HG03196 (cell line): ENCODE measurements around the gene EOLA1.
"Not testable (repeated sequence)": the region's sequence is repeated elsewhere in the genome, so short reads cannot be mapped to it uniquely, and the experiment has no call there.

Experiments used
- ATAC-seq: cut with Tn5 transposase; IDR thresholded peaks from one replicate; pipeline ENCODE4 v1.9.1; 2021; ENCODE audit not compliant: unreplicated experiment

Gene EOLA1

GRCh38 chrX:149540621-149541520, at the start of gene EOLA1:
Gene EOLA1, plus strand, starts transcription at chrX:149541012. Its CDS starts 4,619 bp downstream, at chrX:149545631.
- peak; percentile 63 for ATAC-seq

GRCh38 chrX:149491812-149492211, 49.0 kb upstream of the EOLA1 start:
- no peak for ATAC-seq

GRCh38 chrX:149493567-149494562, 46.9 kb upstream of the EOLA1 start:
- ATAC-seq: no peak

- no peak for ATAC-seq
Observed at GRCh38 chrX:149494844-149495565, 45.8 kb upstream of the EOLA1 start.

DNA sequence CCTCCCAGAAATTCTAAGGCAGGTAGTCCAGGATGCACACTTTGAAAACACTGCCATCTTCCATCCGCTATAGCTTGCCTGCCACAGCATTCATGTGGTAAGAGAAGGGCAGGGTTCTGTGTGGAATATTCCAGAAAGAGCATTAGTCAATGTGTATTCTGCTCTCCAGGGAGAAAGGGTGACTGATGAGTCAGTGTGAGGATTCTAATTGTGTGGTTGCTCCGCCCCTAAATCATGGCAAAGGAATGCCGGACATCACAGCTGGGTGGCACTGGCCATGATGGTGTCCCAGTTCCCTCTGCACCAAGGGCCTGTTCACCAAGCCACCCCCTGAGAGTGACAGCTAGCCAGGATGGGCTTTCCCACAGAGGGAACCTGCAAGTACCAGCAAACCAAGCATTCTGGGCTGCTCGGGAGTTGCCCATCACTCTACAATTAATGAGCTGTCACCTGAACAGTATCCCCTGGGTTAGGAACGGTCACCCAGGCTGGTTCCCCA, 45.2 kb upstream of the EOLA1 start:
- no peak for ATAC-seq

DNA sequence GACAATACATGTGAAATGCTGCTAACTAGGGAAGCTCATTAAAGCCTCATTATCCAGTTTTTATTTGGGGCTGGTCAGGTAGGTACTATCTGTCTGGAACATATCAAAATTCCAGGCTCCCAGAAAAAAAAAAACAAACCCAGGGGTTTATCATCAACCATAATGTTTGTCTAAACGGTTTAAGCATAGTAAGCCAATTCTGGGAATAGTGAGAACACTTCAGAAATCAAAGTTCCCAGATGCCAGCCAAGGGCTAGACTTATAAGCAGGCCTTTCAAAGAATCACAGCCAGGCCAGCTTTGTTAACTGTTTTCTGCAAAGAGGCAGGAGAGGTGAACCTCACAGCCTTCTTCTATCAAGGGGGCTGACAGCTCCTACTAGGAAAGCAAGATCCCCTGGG, 43.8 kb upstream of the EOLA1 start:
- ATAC-seq: no peak

- no peak for ATAC-seq
Observed at GRCh38 chrX:149497626-149498025, 43.2 kb upstream of the EOLA1 start.

- ATAC-seq: no peak
Observed at GRCh38 chrX:149498767-149499166, 42.0 kb upstream of the EOLA1 start.

DNA sequence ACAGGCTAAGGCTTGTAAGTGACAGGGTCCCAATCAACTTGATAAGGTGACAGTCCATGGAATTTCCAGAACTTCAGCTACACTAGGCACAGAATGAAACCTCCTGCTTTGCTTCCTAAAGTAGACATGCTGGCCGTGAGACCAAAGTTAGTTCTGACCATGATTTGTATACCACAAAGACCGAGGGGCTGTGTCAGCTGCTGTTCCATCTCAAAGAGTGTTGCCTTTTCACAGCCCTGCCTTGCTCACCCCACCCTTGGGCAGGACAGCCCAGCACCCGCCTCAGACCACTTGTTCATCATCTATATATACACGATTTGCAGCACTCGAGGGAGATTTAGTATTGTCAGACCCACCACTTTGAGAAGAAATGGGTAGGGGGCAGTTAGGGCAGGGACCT, 41.0 kb upstream of the EOLA1 start:
- no peak for ATAC-seq

GRCh38 chrX:149502923-149503322, 37.9 kb upstream of the EOLA1 start:
- ATAC-seq: not testable (repeated sequence)

DNA sequence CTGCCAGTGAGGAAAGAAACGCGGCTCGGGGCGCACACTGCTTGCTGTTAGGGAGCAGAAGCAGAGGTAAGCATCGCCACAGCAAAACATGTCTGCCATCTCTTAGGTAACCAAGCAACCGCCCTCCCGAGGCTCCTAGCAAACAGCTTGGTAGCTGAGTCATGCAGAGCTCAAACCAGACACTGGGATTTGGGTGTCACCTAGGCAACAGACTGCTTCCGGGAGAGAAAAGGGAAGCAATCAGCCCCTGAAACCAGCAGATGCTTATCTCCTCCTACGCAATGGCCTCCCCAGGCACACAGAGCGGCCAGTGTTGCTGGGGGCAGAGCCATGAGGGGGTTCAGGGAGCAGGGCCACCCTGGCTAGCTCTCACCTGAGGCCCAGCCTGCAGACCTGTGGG, 37.4 kb upstream of the EOLA1 start:
- peak; percentile 65 for ATAC-seq

DNA sequence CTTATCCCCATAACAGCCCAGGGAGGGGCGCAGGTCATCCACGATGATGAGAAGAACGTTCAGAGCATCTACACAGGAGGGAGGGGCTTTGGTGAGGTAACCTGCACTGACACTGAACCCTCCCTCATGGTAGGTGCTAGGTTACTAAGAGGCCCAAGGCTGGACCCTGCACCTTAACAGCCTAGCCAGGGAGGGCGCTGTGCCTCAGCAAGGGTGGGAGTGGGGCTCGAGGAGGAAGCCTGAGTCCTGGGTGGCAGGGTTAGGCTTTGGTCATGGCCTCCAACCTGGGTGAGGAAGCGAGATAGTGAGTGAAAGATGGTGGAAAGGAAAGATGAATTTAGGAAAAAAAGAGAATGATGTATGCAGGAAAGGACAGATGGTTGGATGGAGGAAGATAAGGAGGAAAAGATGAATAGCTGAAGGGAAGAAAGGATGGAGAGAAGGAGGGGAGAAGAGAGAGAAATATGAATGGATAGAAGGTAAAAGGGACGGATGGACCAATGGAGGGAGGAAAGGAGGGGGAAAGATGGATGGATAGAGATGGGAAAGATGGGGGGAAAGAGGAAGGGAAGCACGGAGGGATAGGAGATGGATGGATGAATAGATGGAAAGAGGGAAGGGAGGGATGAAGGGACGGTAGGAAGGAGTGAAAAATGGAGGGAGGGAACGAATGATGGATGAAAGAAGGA, 36.4 kb upstream of the EOLA1 start:
- ATAC-seq: peak; percentile 62

GRCh38 chrX:149504915-149505651, 35.7 kb upstream of the EOLA1 start, which contains the start of gene IDS:
Gene IDS, minus strand, starts transcription at chrX:149505306. Its CDS starts 169 bp downstream, at chrX:149505137.
- ATAC-seq: peak; percentile 72

DNA sequence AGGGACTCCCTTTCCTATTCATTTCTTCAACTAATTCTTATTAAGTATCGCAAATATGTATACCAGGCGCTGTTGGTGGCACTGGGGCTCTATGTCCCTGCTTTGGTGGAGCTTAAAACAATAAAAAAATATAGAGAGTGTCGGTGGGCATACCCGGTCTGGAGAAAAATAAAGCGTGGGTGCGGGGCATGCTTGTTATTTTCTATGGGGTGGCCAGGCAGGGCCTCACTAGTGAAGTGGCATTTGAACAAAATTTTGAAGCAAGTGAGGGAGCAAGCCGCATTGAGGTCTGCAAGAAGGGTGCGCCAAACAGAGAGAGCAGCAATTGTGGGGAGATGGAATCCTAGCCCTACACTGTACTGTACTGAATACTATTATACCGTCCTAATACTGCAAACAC, 35.1 kb upstream of the EOLA1 start:
- no peak for ATAC-seq

GRCh38 chrX:149506349-149506748, 34.5 kb upstream of the EOLA1 start:
- ATAC-seq: no peak

GRCh38 chrX:149508467-149508866, 32.3 kb upstream of the EOLA1 start:
- no peak for ATAC-seq

GRCh38 chrX:149510386-149510785, 30.4 kb upstream of the EOLA1 start:
- no peak for ATAC-seq

- ATAC-seq: no peak
Observed at GRCh38 chrX:149511081-149511480, 29.7 kb upstream of the EOLA1 start.

DNA sequence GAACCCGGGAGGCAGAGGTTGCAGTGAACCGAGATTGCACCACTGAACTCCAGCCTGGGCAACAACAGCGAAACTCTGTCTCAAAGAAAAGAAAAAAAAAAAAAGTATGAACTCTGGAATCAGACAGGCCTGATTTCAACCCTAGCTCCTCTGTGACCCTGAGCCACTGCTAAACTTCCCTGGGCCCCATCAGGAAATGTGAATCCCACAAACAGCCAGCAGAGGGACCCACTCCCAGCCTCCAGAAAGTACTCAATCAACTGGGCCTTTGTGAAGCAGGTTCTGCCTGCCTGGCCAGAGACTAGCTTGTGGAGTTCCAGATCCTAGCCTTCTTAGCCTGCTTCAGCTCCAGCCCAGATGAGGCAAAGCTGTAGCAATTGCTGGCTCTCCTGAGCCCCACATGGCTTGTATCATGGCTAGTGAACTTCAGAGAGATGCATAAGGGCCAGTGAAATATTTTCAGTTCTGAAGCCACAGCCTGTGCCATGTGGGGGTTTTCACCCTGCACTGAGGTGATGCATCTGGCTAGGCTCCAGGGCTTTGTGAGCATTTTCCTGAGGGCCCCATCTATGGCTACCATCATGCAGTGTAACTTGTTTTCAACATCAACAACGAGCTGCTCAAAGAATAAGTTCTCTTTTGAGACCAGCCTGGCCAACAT, 28.5 kb upstream of the EOLA1 start:
- ATAC-seq: peak; percentile 67
